NCI-H146 (cell line): ENCODE data around the gene TEX22.

Experiments
- DNase-seq: peaks from one replicate; lab custom pipeline; 2025; lab: John Stamatoyannopoulos, UW

TEX22 gene

DNA sequence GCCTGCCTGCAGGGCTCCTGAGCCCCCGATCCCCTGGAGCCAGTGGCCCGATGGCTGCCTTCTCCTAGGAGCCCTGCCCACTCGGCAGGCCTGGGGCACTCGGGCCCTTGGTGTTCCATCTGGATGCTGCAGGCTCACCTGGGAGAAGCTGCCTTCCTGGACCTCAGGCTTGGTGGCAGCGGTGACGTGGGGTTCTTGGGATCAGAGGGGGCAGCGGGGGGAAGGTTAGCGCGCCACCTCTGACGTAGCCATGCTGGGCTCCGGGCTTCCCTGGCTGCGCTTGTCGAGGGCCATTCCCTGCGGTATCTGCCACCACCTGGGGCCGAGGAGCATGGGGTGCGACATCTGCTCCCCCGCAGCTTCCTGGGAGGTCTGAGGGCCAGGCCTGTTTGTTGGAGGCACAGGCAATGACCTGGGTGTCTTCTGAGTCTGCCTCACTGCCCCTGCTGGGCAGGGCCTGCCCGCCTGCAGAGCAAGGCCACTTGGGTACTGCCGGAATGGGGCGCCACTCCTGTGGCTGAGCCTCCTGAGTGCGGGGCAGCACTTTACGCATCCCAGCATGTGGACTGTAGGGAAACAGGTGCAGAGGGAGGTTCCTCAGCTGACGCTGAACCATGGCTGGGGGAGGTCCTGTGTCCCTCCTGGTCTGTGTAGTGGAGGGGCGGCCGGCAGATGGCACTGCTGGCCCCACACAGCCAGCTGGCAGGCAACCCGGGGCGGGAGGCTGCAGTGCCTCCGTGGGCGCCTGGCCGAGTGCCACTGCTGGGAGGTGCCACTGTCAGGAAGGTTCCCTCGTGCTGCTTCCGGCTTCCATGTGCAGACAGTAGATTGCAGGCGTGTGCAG, 41.6 kb downstream of the TEX22 start:
- no peak for DNase-seq

DNA sequence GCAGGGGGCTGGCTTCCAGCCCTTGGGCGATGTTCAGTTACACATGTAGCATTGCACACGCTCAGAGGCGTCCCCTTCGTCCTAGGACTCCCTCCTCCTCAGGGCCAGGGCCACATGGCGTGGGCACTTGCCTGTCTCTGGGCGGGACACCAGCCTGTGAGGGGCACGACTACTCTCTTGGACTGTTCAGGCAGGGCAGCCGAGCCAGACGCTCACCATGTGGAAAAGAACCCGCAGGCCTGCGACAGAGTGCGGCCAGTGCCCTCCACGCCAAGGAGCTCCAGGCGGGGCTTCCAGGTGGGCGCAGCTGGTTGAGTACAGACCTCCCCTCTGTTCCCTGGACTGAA, 42.2 kb downstream of the TEX22 start:
- no peak for DNase-seq

DNA sequence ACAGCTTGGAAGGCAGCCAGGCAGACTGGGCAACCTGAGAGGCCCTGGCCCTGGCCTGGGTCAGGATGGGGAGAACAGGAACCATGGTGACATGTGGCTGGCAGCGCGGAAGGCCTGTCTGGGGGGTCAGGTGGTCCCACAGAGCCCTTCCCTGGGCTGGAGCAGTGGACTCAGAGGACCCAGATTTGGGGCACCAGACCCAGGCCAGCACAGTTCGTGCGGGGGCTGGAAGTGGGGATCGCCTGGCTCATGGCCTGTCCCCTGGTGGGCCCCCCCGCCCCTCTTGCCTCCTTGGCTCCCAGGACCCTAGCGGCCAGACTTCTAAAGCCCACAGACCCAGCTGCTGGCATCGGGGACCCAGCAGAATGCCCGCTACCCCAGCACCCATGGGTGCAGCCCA, 42.7 kb downstream of the TEX22 start:
- DNase-seq = no peak

DNA sequence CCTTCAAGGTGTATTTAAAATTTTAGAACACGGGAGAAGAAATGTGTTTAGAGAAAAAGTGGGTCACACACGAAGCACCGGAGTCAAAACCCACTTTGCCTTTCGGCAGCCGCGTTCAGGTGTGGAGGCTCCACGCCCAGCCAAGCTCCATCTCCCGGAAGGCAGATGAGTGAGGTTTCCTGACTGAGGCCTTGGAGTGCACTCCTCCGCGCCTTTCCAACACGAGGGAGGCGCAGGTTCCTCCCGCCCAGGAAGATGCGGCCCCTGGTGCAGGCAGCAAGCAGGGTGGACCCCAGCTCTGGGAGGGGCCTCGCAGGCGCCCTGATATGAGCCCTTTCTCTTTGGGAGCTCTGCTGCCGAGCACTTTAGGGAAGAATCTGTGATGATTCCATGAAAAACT, 43.8 kb downstream of the TEX22 start:
- DNase-seq = no peak

- no peak for DNase-seq
Observed at GRCh38 chr14:105442834-105443233, 44.5 kb downstream of the TEX22 start.

DNA sequence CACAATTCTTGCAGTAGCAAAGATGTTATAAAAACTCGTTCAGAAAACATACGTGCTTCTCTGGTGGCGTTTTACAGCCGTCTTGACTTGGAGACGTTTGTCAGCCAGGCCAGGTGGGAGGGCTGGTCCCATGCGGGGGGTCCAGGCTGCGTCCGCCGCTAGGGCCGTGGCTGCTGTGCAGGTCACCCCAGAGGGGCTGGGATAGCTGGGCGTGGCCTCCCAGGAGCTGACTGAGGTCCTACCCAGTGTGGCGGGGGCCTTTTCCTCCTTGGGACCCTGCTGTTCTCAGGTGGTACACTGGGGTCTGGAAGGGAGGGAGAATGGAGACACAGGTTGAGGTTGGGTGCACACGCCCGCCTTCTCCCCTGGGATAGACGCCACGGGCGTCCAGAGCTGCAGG, 46.5 kb downstream of the TEX22 start:
- DNase-seq = no peak

GRCh38 chr14:105445290-105445689, 47.0 kb downstream of the TEX22 start:
- no peak for DNase-seq

- no peak for DNase-seq
Observed at GRCh38 chr14:105445901-105446845, 47.8 kb downstream of the TEX22 start.

DNA sequence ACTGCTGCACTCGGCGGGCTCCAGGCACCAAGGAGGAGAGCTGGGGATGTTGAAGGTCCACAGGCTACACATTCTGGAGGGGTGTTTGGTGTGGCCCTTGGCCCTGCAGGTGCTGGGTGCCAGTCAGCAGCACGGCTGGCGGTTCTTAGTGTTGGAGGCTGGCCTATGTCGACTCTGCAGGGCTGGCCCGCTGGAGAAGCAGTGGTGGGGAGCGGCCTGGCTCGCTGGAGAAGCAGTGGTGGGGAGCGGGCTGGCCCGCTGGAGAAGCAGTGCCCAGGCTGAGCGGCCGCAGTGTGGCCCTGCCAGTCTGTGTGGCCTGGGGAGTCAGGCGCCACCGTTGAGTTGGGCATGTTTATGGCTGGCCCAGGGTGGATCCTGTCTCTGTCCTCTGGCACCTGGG, 48.6 kb downstream of the TEX22 start:
- DNase-seq = no peak

GRCh38 chr14:105447651-105448640, 49.6 kb downstream of the TEX22 start:
- DNase-seq = peak; percentile 88

DNA sequence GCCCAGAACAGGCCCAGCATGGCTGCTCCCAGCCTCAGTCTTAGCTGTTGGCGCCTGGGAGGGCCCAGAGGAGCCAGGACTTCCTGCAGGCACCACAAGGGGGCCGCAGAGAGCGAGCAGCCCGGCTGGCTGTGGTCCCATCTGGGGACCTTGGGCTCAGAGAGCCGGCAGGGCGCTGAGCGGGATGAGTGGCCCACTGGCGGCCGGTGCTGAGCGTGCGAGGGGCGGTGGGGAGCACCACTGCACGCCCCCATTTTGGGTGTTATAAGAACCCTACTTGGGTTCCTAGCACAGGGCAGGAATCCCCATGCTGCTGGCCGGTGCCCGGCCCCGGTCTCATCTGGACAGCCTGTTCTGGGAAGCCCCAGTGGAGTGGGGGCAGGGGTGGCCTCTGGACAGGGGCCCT, 50.4 kb downstream of the TEX22 start:
- DNase-seq = peak; percentile 31

GRCh38 chr14:105449276-105450122, 51.2 kb downstream of the TEX22 start:
- no peak for DNase-seq

DNA sequence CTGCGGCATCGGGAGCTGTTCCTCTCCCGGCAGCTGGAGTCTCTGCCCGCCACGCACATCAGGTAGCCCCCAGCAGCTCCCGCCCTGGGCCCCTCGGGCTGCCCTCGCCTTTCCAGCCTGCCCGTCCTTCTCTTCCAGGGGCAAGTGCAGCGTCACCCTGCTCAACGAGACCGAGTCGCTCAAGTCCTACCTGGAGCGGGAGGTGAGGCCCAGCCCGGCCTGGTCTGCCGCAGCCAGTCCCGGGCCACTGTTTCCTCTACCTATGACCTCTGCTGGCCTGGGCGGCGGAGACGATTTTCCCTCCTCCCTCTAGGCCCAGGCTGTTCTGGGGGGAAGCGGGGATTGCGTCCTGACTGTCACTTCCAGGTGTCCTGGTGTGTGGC, 51.8 kb downstream of the TEX22 start:
- no peak for DNase-seq

DNA sequence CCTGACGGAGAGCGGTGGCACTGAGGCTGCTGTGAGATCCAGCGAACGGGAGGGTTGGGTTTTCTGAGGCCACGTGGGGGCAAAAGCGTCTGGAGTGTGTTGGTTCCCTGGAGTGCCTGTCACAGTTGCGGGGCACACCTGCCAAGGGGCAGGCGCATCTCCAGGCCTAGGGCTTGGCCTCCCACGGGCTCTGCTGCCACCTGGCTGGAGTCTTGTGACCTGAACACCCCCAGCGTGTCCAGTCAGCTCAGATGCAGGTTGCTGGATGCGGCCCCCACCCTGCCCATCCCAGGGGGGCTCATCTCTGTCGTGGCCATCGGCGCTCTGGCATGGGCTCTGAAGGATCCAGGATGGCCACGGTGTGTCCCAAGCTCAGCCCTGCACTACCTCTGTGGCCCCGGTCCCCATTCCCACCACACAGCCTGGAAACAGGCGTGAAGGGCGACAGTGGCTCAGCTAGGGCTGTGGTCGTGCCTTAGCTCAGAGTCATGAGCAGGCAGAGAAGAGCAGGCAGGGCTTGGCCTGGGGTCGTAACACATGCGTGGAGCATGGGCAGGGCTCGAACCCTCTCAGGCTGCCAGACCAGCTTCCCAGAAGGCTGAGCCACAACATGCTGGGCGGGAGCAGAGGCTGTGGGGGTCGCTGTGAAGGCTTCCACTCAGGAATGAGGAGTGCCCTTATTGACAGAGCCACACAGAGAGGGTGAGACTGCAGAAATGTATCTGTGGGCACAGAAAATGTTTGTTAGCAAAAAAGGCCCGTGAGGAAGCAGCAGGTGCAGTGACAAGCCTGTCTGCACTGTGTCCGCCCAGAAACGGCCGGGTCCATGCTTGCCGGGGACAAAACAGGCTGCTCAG, 52.8 kb downstream of the TEX22 start:
- DNase-seq = no peak

- DNase-seq = no peak
Observed at GRCh38 chr14:105452963-105453362, 54.6 kb downstream of the TEX22 start.

DNA sequence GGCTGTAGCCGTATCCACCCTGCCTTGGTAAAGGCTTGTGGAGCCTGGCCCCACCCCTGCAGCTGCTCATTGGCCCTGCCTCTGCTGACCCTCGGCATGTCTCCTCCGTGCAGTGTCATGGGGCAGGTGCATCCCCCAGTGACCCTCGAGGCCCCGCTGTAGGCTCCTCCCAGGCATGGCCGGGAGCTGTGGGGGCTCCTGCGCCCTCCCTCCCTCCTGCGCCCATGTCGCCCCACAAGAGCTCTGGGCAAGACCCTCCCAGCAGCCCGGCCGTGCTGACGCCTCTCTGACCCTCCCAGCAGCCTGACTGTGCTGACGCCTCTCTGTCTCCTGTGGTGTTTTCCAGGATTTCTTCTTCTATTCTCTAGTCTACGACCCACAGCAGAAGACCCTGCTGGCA, 55.5 kb downstream of the TEX22 start:
- DNase-seq = no peak

DNA sequence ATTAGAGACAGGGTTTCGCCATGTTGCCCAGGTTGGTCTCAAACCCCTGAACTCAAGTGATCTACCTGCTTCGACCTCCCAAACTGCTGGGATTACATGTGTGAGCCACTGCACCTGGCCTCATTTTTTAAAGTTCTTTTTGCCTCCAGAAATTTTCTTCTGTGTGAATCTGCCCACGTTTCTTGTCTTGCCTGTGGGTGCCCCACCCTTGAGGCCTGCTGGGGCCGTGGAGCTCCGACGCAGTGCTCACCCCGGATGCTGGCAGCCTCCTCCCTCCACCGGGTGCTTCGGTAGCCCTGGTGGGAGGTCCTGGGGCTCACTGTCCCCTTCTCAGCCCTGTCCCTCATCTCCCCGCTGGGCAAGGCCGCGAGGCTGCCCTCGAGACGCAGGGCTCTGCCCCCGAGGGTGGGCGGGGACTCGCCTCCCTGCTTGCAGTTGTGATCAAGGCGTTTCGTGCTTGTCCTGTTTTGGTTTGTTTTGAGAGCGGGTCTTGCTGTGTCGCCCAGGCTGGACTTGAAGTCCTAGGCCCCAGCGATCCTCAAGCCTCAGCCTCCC, 56.8 kb downstream of the TEX22 start:
- DNase-seq = no peak

GRCh38 chr14:105455766-105456660, 57.7 kb downstream of the TEX22 start:
- DNase-seq = no peak
